PFSK-1 (cell line): ENCODE data around the gene CCNA2.

Source experiments
- FOXP2 ChIP-seq: optimal IDR thresholded peaks from 2 replicates; pipeline ENCODE3; 2011; ENCODE audit warnings: borderline replicate concordance, control low read depth, inconsistent platforms; ENCODE audit not compliant: insufficient read depth; ENCODE audit errors: extremely low read length, extremely low read depth
- POLR2AphosphoS5 ChIP-seq: IDR thresholded peaks from 2 replicates; pipeline ENCODE4 v1.6.1; 2012; ENCODE audit warnings: low read depth, mild to moderate bottlenecking, control low read depth, low read length, moderate library complexity
- REST ChIP-seq, 2 experiments: IDR thresholded peaks; 2 replicates each; pipeline versions ENCODE4 v1.6.1 to v1.8.0; 2011 to 2012; ENCODE audit warnings: low read depth in 2 of 2, low read length in 2 of 2, control low read depth in 1 of 2, inconsistent platforms in 1 of 2, mild to moderate bottlenecking in 1 of 2, moderate library complexity in 1 of 2; ENCODE audit not compliant: insufficient read depth in 1 of 2
- SIN3A ChIP-seq: IDR thresholded peaks from 2 replicates; pipeline ENCODE4 v1.6.1; 2012; ENCODE audit warnings: mild to moderate bottlenecking, low read length, moderate library complexity, borderline replicate concordance; ENCODE audit not compliant: insufficient read depth
- TAF1 ChIP-seq: IDR thresholded peaks from 2 replicates; pipeline ENCODE4 v1.6.1; 2012; ENCODE audit warnings: low read length, control low read depth, borderline replicate concordance; ENCODE audit not compliant: insufficient read depth

GRCh38 chr4:121822047-121822446 is 1.6 kb downstream of the CCNA2 start:
- TF ChIP-seq POLR2AphosphoS5 = no peak
- no peak for TF ChIP-seq SIN3A
- no peak for TF ChIP-seq FOXP2
- no peak for TF ChIP-seq TAF1
- no peak for TF ChIP-seq REST (IDR thresholded peaks at IDR 0.05; ENCODE audit: insufficient read depth in 1 of 2, low read depth in 2 of 2, low read length in 2 of 2)
